K562 (cell line): ENCODE measurements around the gene LCE1A.

ENCODE experiments used
- CHD2 ChIP-seq: IDR thresholded peaks from 2 replicates; pipeline ENCODE4 v1.6.1; 2011; ENCODE audit warnings: low read depth, low read length
- EZH2 ChIP-seq: IDR thresholded peaks from 2 replicates; pipeline ENCODE4 v1.6.1; 2012; ENCODE audit warnings: low read depth, mild to moderate bottlenecking, inconsistent platforms, low read length, borderline replicate concordance
- LEF1 ChIP-seq: fragments of 450-650 bp; IDR thresholded peaks from 2 replicates; pipeline ENCODE4 v1.6.1; 2016; ENCODE audit warnings: mild to moderate bottlenecking
- NFRKB ChIP-seq: fragments of 450-650 bp; IDR thresholded peaks from 2 replicates; pipeline ENCODE4 v1.6.1; 2016; ENCODE audit warnings: low read depth
- POLR2AphosphoS2 ChIP-seq: IDR thresholded peaks from 2 replicates; pipeline ENCODE4 v1.6.1; 2012; ENCODE audit warnings: low read length, improper control_type of control experiment
- POLR2AphosphoS5 ChIP-seq: IDR thresholded peaks from 2 replicates; pipeline ENCODE4 v1.6.1; 2011; ENCODE audit warnings: mild to moderate bottlenecking, low read depth, low read length, moderate library complexity; ENCODE audit not compliant: control insufficient read depth, insufficient read depth
- RBM25 ChIP-seq: fragments of 200-400 bp; formaldehyde crosslinking; IDR thresholded peaks from 2 replicates; pipeline ENCODE4 v1.6.1; 2018; ENCODE audit warnings: low read length, low read depth, moderate library complexity; ENCODE audit not compliant: severe bottlenecking
- SNIP1 ChIP-seq: fragments of 450-650 bp; IDR thresholded peaks from 2 replicates; pipeline ENCODE4 v1.7.1; 2017; ENCODE audit warnings: low read depth, mild to moderate bottlenecking
- SPI1 ChIP-seq: IDR thresholded peaks from 2 replicates; pipeline ENCODE4 v1.6.1; 2011; ENCODE audit warnings: low read depth, low read length, control low read depth, borderline replicate concordance
- TAF7 ChIP-seq: fragments of 450-650 bp; IDR thresholded peaks from 2 replicates; pipeline ENCODE4 v1.6.1; 2016; ENCODE audit warnings: missing genetic modification characterization, missing compliant biosample characterization
- TF ChIP-seq, protein P1 (sequence below), 3 experiments: IDR thresholded peaks in 2 of 3; conservative IDR thresholded peaks in 1 of 3; 2 replicates each; pipeline ENCODE4 v1.5.1; 2011 to 2012; ENCODE audit warnings: low read length in 3 of 3, mild to moderate bottlenecking in 3 of 3, control low read depth in 2 of 3, improper control_type of control experiment in 1 of 3, inconsistent platforms in 1 of 3, low read depth in 1 of 3, mixed read lengths in 1 of 3, moderate library complexity in 1 of 3; ENCODE audit not compliant: insufficient read depth in 2 of 3
- TF ChIP-seq, protein P2 (sequence below): fragments of 200-400 bp; formaldehyde crosslinking; IDR thresholded peaks from 2 replicates; pipeline ENCODE4 v1.6.1; 2017; ENCODE audit warnings: mild to moderate bottlenecking, low read depth, low read length, moderate library complexity
- TF ChIP-seq, protein P3 (sequence below), 2 experiments: fragments of 450-650 bp in 1 of 2; sonication (generic) in 1 of 2; formaldehyde crosslinking in 1 of 2; IDR thresholded peaks; 2 replicates each; pipeline versions ENCODE4 v1.7.1 to v1.9.0; 2016 to 2022; ENCODE audit warnings: inconsistent platforms in 1 of 2, mild to moderate bottlenecking in 1 of 2, missing genetic modification reagents in 1 of 2

DNA sequence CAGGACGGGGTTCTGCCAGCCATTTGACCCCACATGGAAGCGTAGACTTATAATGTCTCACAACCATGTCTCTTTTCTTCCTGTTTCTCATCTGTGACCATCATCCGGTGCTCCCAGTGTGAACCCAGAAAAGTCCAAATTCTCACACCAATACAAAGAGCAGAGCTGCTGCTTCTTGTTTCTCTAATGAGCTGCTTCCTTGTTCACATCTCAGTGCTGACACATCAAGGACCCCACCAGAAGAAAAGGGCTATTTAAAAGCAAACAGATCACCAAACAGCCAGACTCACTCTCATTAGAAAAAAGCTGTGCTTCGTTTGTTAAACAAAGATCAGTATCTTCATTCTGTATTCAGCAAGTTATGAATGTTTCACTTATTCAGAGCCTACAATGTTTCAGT is 31.6 kb upstream of the LCE1A start:
- TF ChIP-seq POLR2AphosphoS5 (no peak), POLR2AphosphoS2 (no peak), RBM25 (no peak), NFRKB (no peak), SPI1 (no peak), SNIP1 (no peak), EZH2 (no peak), LEF1 (no peak), TAF7 (tag) (no peak), CHD2 (no peak)
- TF ChIP-seq, protein P1, sequence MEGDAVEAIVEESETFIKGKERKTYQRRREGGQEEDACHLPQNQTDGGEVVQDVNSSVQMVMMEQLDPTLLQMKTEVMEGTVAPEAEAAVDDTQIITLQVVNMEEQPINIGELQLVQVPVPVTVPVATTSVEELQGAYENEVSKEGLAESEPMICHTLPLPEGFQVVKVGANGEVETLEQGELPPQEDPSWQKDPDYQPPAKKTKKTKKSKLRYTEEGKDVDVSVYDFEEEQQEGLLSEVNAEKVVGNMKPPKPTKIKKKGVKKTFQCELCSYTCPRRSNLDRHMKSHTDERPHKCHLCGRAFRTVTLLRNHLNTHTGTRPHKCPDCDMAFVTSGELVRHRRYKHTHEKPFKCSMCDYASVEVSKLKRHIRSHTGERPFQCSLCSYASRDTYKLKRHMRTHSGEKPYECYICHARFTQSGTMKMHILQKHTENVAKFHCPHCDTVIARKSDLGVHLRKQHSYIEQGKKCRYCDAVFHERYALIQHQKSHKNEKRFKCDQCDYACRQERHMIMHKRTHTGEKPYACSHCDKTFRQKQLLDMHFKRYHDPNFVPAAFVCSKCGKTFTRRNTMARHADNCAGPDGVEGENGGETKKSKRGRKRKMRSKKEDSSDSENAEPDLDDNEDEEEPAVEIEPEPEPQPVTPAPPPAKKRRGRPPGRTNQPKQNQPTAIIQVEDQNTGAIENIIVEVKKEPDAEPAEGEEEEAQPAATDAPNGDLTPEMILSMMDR (IDR thresholded peaks at IDR 0.05 in 2 of 3, conservative IDR thresholded peaks at IDR 0.05 in 1 of 3; ENCODE audit: insufficient read depth in 2 of 3, low read depth in 1 of 3, low read length in 3 of 3): no peak
- TF ChIP-seq, protein P2, sequence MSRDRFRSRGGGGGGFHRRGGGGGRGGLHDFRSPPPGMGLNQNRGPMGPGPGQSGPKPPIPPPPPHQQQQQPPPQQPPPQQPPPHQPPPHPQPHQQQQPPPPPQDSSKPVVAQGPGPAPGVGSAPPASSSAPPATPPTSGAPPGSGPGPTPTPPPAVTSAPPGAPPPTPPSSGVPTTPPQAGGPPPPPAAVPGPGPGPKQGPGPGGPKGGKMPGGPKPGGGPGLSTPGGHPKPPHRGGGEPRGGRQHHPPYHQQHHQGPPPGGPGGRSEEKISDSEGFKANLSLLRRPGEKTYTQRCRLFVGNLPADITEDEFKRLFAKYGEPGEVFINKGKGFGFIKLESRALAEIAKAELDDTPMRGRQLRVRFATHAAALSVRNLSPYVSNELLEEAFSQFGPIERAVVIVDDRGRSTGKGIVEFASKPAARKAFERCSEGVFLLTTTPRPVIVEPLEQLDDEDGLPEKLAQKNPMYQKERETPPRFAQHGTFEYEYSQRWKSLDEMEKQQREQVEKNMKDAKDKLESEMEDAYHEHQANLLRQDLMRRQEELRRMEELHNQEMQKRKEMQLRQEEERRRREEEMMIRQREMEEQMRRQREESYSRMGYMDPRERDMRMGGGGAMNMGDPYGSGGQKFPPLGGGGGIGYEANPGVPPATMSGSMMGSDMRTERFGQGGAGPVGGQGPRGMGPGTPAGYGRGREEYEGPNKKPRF: no peak
- TF ChIP-seq, protein P3, sequence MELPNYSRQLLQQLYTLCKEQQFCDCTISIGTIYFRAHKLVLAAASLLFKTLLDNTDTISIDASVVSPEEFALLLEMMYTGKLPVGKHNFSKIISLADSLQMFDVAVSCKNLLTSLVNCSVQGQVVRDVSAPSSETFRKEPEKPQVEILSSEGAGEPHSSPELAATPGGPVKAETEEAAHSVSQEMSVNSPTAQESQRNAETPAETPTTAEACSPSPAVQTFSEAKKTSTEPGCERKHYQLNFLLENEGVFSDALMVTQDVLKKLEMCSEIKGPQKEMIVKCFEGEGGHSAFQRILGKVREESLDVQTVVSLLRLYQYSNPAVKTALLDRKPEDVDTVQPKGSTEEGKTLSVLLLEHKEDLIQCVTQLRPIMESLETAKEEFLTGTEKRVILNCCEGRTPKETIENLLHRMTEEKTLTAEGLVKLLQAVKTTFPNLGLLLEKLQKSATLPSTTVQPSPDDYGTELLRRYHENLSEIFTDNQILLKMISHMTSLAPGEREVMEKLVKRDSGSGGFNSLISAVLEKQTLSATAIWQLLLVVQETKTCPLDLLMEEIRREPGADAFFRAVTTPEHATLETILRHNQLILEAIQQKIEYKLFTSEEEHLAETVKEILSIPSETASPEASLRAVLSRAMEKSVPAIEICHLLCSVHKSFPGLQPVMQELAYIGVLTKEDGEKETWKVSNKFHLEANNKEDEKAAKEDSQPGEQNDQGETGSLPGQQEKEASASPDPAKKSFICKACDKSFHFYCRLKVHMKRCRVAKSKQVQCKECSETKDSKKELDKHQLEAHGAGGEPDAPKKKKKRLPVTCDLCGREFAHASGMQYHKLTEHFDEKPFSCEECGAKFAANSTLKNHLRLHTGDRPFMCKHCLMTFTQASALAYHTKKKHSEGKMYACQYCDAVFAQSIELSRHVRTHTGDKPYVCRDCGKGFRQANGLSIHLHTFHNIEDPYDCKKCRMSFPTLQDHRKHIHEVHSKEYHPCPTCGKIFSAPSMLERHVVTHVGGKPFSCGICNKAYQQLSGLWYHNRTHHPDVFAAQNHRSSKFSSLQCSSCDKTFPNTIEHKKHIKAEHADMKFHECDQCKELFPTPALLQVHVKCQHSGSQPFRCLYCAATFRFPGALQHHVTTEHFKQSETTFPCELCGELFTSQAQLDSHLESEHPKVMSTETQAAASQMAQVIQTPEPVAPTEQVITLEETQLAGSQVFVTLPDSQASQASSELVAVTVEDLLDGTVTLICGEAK (IDR thresholded peaks at IDR 0.05): no peak
- TF ChIP-seq, protein P3 (CRISPR knock-in tag; IDR thresholded peaks at IDR 0.05): no peak
